Measurements from ENCODE around the gene RDH13.

GRCh38 chr19:55066107-55066709 is 3.3 kb upstream of the RDH13 start:
- TF ChIP-seq EZH2phosphoT487 (IDR thresholded peaks at IDR 0.05; ENCODE audit: borderline replicate concordance, low read length) (no peak), EZH2 (IDR thresholded peaks at IDR 0.05; ENCODE audit: low read length, unreplicated experiment) (no peak)

Data from PC-3 (cell line).